Measurements from ENCODE around the gene MEST.
"Not testable (repeated sequence)": the region's sequence is repeated elsewhere in the genome, so short reads cannot be mapped to it uniquely, and the experiment has no call there.

Gene MEST

DNA sequence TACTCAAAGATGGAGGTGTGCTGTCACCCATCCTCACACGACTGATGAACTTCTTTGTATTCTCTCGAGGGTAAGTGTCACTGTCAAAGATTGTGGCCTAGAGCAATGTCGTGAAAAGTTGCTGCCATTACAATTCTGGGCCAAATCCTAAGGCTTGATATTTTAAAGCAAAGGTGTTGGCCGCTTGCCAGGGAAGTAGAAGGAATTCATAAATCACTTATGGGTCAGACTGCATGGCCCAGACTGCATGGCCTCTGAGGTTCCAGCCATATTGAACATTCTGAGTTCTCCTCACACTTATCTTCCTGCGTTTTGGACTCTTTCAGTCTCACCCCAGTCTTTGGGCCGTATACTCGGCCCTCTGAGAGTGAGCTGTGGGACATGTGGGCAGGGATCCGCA is 8.6 kb downstream of the MEST start:
- TF ChIP-seq, protein P1, sequence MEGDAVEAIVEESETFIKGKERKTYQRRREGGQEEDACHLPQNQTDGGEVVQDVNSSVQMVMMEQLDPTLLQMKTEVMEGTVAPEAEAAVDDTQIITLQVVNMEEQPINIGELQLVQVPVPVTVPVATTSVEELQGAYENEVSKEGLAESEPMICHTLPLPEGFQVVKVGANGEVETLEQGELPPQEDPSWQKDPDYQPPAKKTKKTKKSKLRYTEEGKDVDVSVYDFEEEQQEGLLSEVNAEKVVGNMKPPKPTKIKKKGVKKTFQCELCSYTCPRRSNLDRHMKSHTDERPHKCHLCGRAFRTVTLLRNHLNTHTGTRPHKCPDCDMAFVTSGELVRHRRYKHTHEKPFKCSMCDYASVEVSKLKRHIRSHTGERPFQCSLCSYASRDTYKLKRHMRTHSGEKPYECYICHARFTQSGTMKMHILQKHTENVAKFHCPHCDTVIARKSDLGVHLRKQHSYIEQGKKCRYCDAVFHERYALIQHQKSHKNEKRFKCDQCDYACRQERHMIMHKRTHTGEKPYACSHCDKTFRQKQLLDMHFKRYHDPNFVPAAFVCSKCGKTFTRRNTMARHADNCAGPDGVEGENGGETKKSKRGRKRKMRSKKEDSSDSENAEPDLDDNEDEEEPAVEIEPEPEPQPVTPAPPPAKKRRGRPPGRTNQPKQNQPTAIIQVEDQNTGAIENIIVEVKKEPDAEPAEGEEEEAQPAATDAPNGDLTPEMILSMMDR (IDR thresholded peaks at IDR 0.05; ENCODE audit: insufficient read depth, low read depth, low read length, missing control alignments), result no peak
- H3K4me3 ChIP-seq (ENCODE audit: low read length), result no peak overlapping the region
- DNase-seq (ENCODE audit: low read depth), result no peak

DNA sequence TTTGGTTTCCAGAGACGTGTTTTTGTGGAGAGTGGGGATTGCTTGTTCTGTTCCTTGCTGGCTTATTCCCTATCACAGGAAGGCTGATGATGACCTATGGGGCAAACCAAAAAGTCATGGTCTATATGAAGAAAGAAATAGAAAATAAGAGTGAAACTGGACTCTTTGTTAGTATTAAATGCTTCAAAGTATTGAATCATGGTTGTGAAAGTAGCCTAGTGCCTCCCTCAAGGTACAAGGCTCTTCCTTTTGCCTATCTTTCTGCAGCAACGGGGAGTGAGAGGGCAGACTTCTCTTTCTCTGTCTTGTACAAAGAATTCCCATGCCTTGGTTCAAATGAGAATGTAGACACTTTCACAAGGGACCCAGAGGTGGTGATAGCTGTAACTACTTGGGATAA is 9.0 kb downstream of the MEST start:
- TF ChIP-seq, protein P1 (IDR thresholded peaks at IDR 0.05; ENCODE audit: insufficient read depth, low read depth, low read length, missing control alignments), result no peak
- DNase-seq (ENCODE audit: low read depth), result no peak
- no peak overlapping the region for H3K4me3 ChIP-seq (ENCODE audit: low read length)

DNA sequence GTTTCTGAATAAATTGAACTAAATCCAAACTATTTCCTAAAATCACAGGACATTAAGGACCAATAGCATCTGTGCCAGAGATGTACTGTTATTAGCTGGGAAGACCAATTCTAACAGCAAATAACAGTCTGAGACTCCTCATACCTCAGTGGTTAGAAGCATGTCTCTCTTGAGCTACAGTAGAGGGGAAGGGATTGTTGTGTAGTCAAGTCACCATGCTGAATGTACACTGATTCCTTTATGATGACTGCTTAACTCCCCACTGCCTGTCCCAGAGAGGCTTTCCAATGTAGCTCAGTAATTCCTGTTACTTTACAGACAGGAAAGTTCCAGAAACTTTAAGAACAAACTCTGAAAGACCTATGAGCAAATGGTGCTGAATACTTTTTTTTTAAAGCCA is 13.9 kb downstream of the MEST start:
- TF ChIP-seq, protein P1 (IDR thresholded peaks at IDR 0.05; ENCODE audit: insufficient read depth, low read depth, low read length, missing control alignments), result no peak
- no peak for DNase-seq (ENCODE audit: low read depth)

DNA sequence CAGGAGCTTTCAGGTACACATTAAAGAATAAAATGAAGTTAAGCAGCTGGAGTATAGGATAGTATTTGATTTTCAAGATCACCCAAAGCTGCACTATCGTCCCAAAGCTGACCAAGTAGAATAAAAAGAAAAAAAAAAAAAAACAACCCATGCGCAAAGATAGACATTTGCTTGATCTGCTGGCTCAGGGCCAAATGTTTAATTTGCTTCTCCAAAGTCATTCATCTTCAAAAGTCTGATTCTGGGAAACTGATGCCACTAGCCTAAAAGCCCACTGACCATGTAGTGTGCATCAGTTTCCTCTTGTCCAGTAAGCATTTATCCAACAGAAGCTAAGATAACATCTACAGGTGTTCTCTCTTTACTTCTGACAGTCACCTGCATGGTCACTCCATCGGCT is 14.5 kb downstream of the MEST start:
- TF ChIP-seq, protein P1 (IDR thresholded peaks at IDR 0.05; ENCODE audit: insufficient read depth, low read depth, low read length, missing control alignments), result no peak
- DNase-seq (ENCODE audit: low read depth), result no peak

More for the DNA sequence above, 13.9 kb downstream of the MEST start:
- no peak overlapping the region for H3K4me3 ChIP-seq (ENCODE audit: low read length)

DNA sequence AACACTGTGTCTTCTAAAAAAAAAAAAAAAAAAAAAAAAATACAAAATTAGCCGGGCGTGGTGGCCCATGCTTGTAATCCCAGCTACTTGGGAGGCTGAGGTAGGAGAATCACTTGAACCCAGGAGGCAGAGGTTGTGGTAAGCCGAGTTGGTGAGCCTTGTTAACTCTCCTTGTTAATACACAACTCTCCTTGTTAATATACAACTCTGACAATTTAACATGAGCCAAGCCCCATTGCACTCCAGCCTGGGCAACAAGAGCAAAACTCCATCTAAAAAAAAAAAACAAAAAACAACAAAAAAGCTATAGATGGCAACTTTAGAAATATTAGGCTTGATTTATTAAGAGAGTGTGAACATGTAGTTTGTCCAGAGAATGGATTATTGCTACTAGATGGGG is 20.2 kb downstream of the MEST start:
- H3K4me3 ChIP-seq (ENCODE audit: low read length); DNase-seq (ENCODE audit: low read depth): not testable (repeated sequence)

More for the DNA sequence above, 14.5 kb downstream of the MEST start:
- H3K4me3 ChIP-seq (ENCODE audit: low read length), result no peak overlapping the region

DNA sequence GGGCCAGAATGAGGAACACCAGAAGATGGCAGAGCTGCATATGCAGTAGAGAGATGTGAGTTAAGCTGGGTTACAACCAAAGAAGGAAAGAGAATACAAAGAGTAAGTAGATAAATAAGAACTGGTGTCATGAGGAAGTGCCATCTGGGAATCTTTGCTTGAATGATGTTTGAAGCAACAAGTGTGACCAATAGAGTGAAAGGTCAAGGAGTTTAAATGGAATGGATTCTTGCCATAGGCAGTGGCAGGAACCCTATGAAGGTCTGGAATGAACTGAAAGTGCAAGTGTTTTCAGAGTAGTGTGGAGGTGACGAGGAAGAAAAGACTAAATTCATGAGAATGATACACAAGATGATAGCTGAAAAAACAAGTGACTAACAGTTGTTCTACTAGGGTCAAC is 21.6 kb downstream of the MEST start:
- no peak overlapping the region for H3K4me3 ChIP-seq (ENCODE audit: low read length)

DNA sequence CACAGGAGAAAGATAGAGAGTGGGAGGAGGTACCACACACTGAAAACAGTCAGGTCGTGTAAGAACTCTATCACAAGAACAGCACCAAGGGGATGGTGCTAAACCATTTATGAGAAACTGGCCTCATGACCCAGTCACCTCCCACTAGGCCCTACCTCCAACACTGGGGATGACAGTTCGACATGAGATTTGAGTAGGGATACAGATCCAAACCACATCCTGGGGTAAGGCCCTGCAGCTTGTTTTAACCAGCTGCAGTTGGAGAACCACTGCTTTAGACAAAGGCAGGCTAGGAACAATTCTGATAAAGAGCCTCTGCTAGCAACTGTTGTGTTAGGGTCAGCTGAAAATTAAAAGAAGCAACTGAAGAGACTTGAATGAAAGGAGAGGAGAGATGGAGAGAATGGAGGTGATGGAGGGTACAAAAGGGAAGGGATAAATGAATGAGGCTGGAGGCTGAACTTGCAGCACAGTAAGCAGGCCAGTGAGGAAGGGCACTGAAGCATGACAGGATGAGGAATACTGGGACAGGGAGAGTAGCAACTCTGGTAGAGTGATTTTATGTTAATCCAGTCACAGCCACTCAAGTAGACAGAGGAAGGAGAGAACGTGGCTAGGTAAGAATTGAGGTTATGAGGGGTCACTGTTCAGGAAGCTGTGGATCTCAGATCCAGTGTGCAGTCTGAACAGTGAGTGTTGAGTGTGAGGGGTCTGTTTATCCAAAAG is 23.6 kb downstream of the MEST start:
- TF ChIP-seq, protein P1 (IDR thresholded peaks at IDR 0.05; ENCODE audit: insufficient read depth, low read depth, low read length, missing control alignments), result no peak
- H3K4me3 ChIP-seq (ENCODE audit: low read length), result no peak overlapping the region
- DNase-seq (ENCODE audit: low read depth), result no peak

More for the DNA sequence above, 21.6 kb downstream of the MEST start:
- TF ChIP-seq, protein P1 (IDR thresholded peaks at IDR 0.05; ENCODE audit: insufficient read depth, low read depth, low read length, missing control alignments), result no peak
- no peak for DNase-seq (ENCODE audit: low read depth)

All from epithelial cell of esophagus (primary cell).